Smooth muscle cell (in vitro differentiated cells): ENCODE results near the gene FNIP1. TPM values are rescaled to one million over a fixed set of nuclear protein-coding genes. Genes with fewer than 3 reads are reported as not detected.

ENCODE experiments used
- DNase-seq: peaks from one replicate; lab custom pipeline; 2025; ENCODE audit not compliant: unreplicated experiment; lab: John Stamatoyannopoulos, UW
- H2AFZ ChIP-seq: fragments of 200-600 bp; sonication (generic); 2 replicates; pipeline ENCODE4 v1.6.0; 2016; ENCODE audit warnings: antibody characterized with exemption, low read depth, mild to moderate bottlenecking
- H3F3A ChIP-seq: fragments of 200-600 bp; sonication (generic); 2 replicates; pipeline ENCODE4 v1.6.0; 2017; ENCODE audit warnings: antibody characterized with exemption, low read depth
- H3K27ac ChIP-seq: fragments of 200-600 bp; sonication (generic); 2 replicates; pipeline ENCODE4 v1.5.1; 2016; ENCODE audit warnings: low read depth, mild to moderate bottlenecking
- H3K27me3 ChIP-seq: fragments of 200-600 bp; sonication (generic); 2 replicates; pipeline ENCODE4 v1.6.1; 2016; ENCODE audit warnings: low read depth, mild to moderate bottlenecking
- H3K36me3 ChIP-seq: fragments of 200-600 bp; sonication (generic); 2 replicates; pipeline ENCODE4 v1.5.1; 2016; ENCODE audit warnings: low read depth
- H3K4me1 ChIP-seq: fragments of 200-600 bp; sonication (generic); 2 replicates; pipeline ENCODE4 v1.5.1; 2016; ENCODE audit warnings: low read depth
- H3K4me2 ChIP-seq: fragments of 200-600 bp; sonication (generic); 2 replicates; pipeline ENCODE4 v1.6.0; 2016; ENCODE audit warnings: mild to moderate bottlenecking
- H3K4me3 ChIP-seq: fragments of 200-600 bp; sonication (generic); 2 replicates; pipeline ENCODE4 v1.5.1; 2016; ENCODE audit warnings: mild to moderate bottlenecking
- H3K79me2 ChIP-seq: fragments of 200-600 bp; sonication (generic); 2 replicates; pipeline ENCODE4 v1.6.0; 2016; ENCODE audit warnings: low read depth, mild to moderate bottlenecking
- H3K9ac ChIP-seq: fragments of 200-600 bp; sonication (generic); 2 replicates; pipeline ENCODE4 v1.6.0; 2016; ENCODE audit warnings: low read depth
- H3K9me3 ChIP-seq: fragments of 200-600 bp; sonication (generic); replicated peaks from 2 replicates; pipeline ENCODE4 v1.5.1; 2016; ENCODE audit warnings: low read depth
- H4K20me1 ChIP-seq: fragments of 200-600 bp; sonication (generic); 2 replicates; pipeline ENCODE4 v1.6.0; 2016; ENCODE audit warnings: low read depth
- CTCF ChIP-seq: fragments of 200-600 bp; sonication (generic); IDR thresholded peaks from 2 replicates; pipeline ENCODE4 v1.5.1; 2017; ENCODE audit warnings: borderline replicate concordance, mild to moderate bottlenecking, antibody characterized with exemption; ENCODE audit not compliant: insufficient read depth, poor library complexity, severe bottlenecking
- WGBS: methylation state at CpG from one replicate; pipeline ENCODE4 v1.1.7; 2016; ENCODE audit warnings: low lambda C conversion rate; 5-methylcytosine and 5-hydroxymethylcytosine counted together
- polyA plus RNA-seq: library from polyadenylated mRNA; unstranded; fragments of >200 nt; fragmentation: Nextera tagmentation; extraction: Ambion mirVana; gene quantifications from 2 replicates; pipeline ENCODE4 v1.2.1, GENCODE V29; 2016
- total RNA-seq: library from RNA; depleted of rRNA; stranded (reverse); fragments of >200 nt; gene quantifications from 2 replicates; pipeline ENCODE4 v1.2.3, GENCODE V29; 2014

FNIP1 gene
- total and polyA plus RNA-seq, 2 experiments from 2014 or later, result 8.8 to 47.4 TPM

- Histone ChIP-seq H3F3A (peaks cover 5% of the 10 kb centered on the region), H3K4me3 (peak overlapping the region; percentile 74), H3K4me2 (peak overlapping the region; percentile 88), H2AFZ (no peak overlapping the region), H3K9ac (peak overlapping the region; percentile 85), H3K27me3 (no peaks in the 10 kb centered on the region), H3K79me2 (peaks cover 49% of the 10 kb centered on the region), H4K20me1 (peaks cover 13% of the 10 kb centered on the region), H3K36me3 (no peaks in the 10 kb centered on the region), H3K9me3 (no peaks in the 10 kb centered on the region), H3K4me1 (peaks cover 16% of the 10 kb centered on the region), H3K27ac (peak overlapping the region; percentile 97)
- no peak for TF ChIP-seq CTCF
- 64% methylated on average over 5 of the region's 5 CpGs for WGBS
- no peak for DNase-seq
Measured at GRCh38 chr5:131633830-131634229, 163.0 kb downstream of the FNIP1 start.

GRCh38 chr5:131630963-131631350 lies 165.9 kb downstream of the FNIP1 start:
- H3K4me1 ChIP-seq, result peaks cover 8% of the 10 kb centered on the region
- no peak overlapping the region for H3K27ac ChIP-seq
- WGBS, result 86% methylated on average over 4 of the region's 4 CpGs
- no peak for TF ChIP-seq CTCF
- no peaks in the 10 kb centered on the region for H3K27me3 ChIP-seq
- H2AFZ ChIP-seq, result no peak overlapping the region
- no peak overlapping the region for H3K4me2 ChIP-seq
- H3K9me3 ChIP-seq, result no peaks in the 10 kb centered on the region
- H3F3A ChIP-seq, result no peaks in the 10 kb centered on the region
- no peak for DNase-seq
- H3K36me3 ChIP-seq, result no peaks in the 10 kb centered on the region
- H3K4me3 ChIP-seq, result no peak overlapping the region
- peaks cover 78% of the 10 kb centered on the region for H3K79me2 ChIP-seq
- H3K9ac ChIP-seq, result no peak overlapping the region
- peaks cover 19% of the 10 kb centered on the region for H4K20me1 ChIP-seq

GRCh38 chr5:131630208-131630962 lies 166.4 kb downstream of the FNIP1 start:
- Histone ChIP-seq H3K4me1 (peaks cover 8% of the 10 kb centered on the region), H4K20me1 (peaks cover 19% of the 10 kb centered on the region), H3K9ac (no peak overlapping the region), H3K4me2 (no peak overlapping the region), H3K9me3 (no peaks in the 10 kb centered on the region), H3K27ac (no peak overlapping the region), H3K36me3 (no peaks in the 10 kb centered on the region), H3F3A (no peaks in the 10 kb centered on the region), H3K79me2 (peaks cover 84% of the 10 kb centered on the region), H3K27me3 (no peaks in the 10 kb centered on the region), H3K4me3 (no peak overlapping the region), H2AFZ (no peak overlapping the region)
- WGBS, result 58% methylated on average over 4 of the region's 4 CpGs
- no peak for TF ChIP-seq CTCF
- no peak for DNase-seq

GRCh38 chr5:131628990-131629389 lies 167.8 kb downstream of the FNIP1 start:
- no peak for DNase-seq
- Histone ChIP-seq H3K27ac (peak overlapping the region; percentile 37), H3K4me2 (no peak overlapping the region), H3K4me3 (no peak overlapping the region), H3K9ac (no peak overlapping the region), H3K36me3 (no peaks in the 10 kb centered on the region), H3K4me1 (peaks cover 5% of the 10 kb centered on the region), H4K20me1 (peaks cover 19% of the 10 kb centered on the region), H3F3A (no peaks in the 10 kb centered on the region), H2AFZ (no peak overlapping the region), H3K27me3 (no peaks in the 10 kb centered on the region), H3K9me3 (no peaks in the 10 kb centered on the region), H3K79me2 (peaks cover 93% of the 10 kb centered on the region)
- WGBS, result 37% methylated on average over 1 of the region's 1 CpG
- TF ChIP-seq CTCF, result no peak
